Astrocyte of the cerebellum (primary cell): ENCODE results near the gene ARHGAP26.

Source experiments
- DNase-seq: peaks from one replicate; pipeline ENCODE4 v3.0.0-alpha.2; 2011; ENCODE audit warnings: low read depth
- H3K4me3 ChIP-seq: 2 replicates; pipeline ENCODE4 v1.5.1; 2011; ENCODE audit warnings: mild to moderate bottlenecking, low read depth, low read length, moderate library complexity
- CTCF ChIP-seq: IDR thresholded peaks from 2 replicates; pipeline ENCODE4 v1.5.1; 2012; ENCODE audit warnings: low read length, low read depth, moderate library complexity, mild to moderate bottlenecking; ENCODE audit errors: missing control alignments
- in situ Hi-C: cut with HindIII; loops from 2 replicates; pipeline ENCODE4 v1.10.0; 2017; ENCODE audit warnings: low sequenced_read_pairs

ARHGAP26 gene

GRCh38 chr5:143056792-143057579 lies 286.8 kb downstream of the ARHGAP26 start:
- no peak overlapping the region for H3K4me3 ChIP-seq
- in situ Hi-C loops, result no loop called here
- DNase-seq, result no peak
- TF ChIP-seq CTCF, result no peak

- H3K4me3 ChIP-seq, result no peak overlapping the region
- TF ChIP-seq CTCF, result no peak
- in situ Hi-C loops, result no loop called here
- DNase-seq, result no peak
Observed at GRCh38 chr5:143057580-143057999, 287.4 kb downstream of the ARHGAP26 start.

- DNase-seq, result no peak
- no peak for TF ChIP-seq CTCF
- in situ Hi-C loops, result no loop called here
- H3K4me3 ChIP-seq, result no peak overlapping the region
Observed at GRCh38 chr5:143059355-143059754, 289.2 kb downstream of the ARHGAP26 start.

GRCh38 chr5:143059976-143060765 lies 290.0 kb downstream of the ARHGAP26 start:
- in situ Hi-C loops, result no loop called here
- no peak for DNase-seq
- H3K4me3 ChIP-seq, result no peak overlapping the region
- TF ChIP-seq CTCF, result no peak

GRCh38 chr5:143061161-143061945 lies 291.2 kb downstream of the ARHGAP26 start:
- DNase-seq, result peak; percentile 62
- in situ Hi-C loops, result no loop called here
- TF ChIP-seq CTCF, result no peak
- no peak overlapping the region for H3K4me3 ChIP-seq

- in situ Hi-C loops, result no loop called here
- no peak for DNase-seq
- TF ChIP-seq CTCF, result no peak
- H3K4me3 ChIP-seq, result no peak overlapping the region
Observed at GRCh38 chr5:143062379-143062778, 292.2 kb downstream of the ARHGAP26 start.
